Activated CD4-positive, alpha-beta memory T cell treated with anti-CD3 and anti-CD28 coated beads for 36 hours (primary cell): ENCODE results near the gene ACY1. TPM values are rescaled to one million over a fixed set of nuclear protein-coding genes. Genes with fewer than 3 reads are reported as not detected.

Experiments
- CTCF ChIA-PET: fragments of 350-600 bp; sonication (Branson Sonifier 250); formaldehyde crosslinking; loops from one replicate; lab custom pipeline; 2021; ENCODE audit warnings: antibody characterized with exemption, inconsistent platforms; lab: Charles Lee
- POLR2A ChIA-PET: fragments of 350-600 bp; sonication (Branson Sonifier 250); formaldehyde crosslinking; loops from one replicate; lab custom pipeline; 2021; ENCODE audit warnings: antibody characterized with exemption; lab: Charles Lee
- DNase-seq: peaks from one replicate; pipeline ENCODE4 v3.0.0-alpha.2; 2020
- H3K27ac Mint-ChIP-seq: one replicate; pipeline ENCODE4 v1.8.0; 2021; ENCODE audit warnings: mixed read lengths
- H3K27me3 Mint-ChIP-seq: one replicate; pipeline ENCODE4 v1.8.0; 2021; ENCODE audit warnings: mixed read lengths
- H3K36me3 Mint-ChIP-seq: one replicate; pipeline ENCODE4 v1.8.0; 2021; ENCODE audit warnings: mixed read lengths
- H3K4me1 Mint-ChIP-seq: one replicate; pipeline ENCODE4 v1.8.0; 2021; ENCODE audit warnings: low read depth, mixed read lengths
- H3K4me3 Mint-ChIP-seq: one replicate; pipeline ENCODE4 v1.8.0; 2021; ENCODE audit warnings: mild to moderate bottlenecking, mixed read lengths
- H3K9me3 Mint-ChIP-seq: one replicate; pipeline ENCODE4 v1.8.0; 2021; ENCODE audit warnings: mixed read lengths
- intact Hi-C: fragments of 100-400 bp; cut with micrococcal nuclease; formaldehyde crosslinking; loops from one replicate; pipeline ENCODE4 v1.15.1; 2023
- total RNA-seq, 2 experiments: library from RNA; stranded (reverse); gene quantifications; one replicate each; pipeline ENCODE4 v1.2.3, GENCODE V29; 2021

Gene ACY1
- total RNA-seq, 2 experiments from 2014 or later, result 53.1 to 59.2 TPM

DNA sequence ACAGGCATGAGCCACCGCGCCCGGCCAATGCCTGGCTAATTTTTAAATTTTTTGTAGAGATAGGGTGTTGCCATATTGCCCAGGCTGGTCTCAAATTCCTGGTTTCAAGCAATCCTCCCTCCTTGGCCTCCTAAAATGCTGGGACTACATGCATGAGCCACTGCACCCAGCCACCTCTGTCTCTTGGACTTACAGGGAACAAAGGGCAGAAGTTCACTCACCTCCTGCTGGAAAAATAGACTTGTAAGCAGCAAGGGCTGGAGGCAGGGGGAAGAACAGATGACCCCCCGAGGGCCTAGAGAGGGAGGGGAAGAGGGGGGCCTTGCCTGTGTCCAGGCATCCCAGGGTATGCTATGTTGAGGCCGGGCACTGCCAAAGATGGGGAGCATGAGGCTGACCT lies 50.9 kb downstream of the ACY1 start:
- intact Hi-C loops, result no loop called here
- POLR2A ChIA-PET, result no interaction called here
- H3K9me3 Mint-ChIP-seq, result no peaks in the 10 kb centered on the region

DNA sequence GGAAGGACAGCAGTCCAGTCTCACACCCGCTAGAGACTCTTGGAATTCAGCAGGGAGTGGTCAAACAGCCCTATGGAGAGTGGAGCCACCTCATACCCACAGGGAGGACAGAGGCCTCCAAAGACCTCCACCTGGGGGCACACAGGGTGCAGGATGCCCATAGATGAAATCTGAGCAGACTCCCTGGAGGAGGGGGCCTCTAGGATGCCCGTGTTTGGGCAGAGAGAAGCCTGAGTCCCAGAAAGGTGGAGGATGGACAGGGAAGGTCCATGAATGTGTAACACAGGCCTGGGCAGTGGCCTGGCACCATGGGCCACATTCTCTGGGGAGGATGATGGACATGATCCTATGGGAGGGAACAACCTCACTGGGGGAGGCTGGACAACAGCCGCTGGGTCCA lies 51.3 kb downstream of the ACY1 start:
- CTCF ChIA-PET, result no interaction called here
- POLR2A ChIA-PET, result no interaction called here
- Mint-ChIP-seq H3K27me3 (no peaks in the 10 kb centered on the region), H3K9me3 (no peaks in the 10 kb centered on the region), H3K27ac (no peak overlapping the region), H3K4me1 (no peaks in the 10 kb centered on the region), H3K4me3 (no peak overlapping the region), H3K36me3 (no peaks in the 10 kb centered on the region)
- DNase-seq, result no peak
- intact Hi-C loops, result no loop called here

More for the DNA sequence above, 50.9 kb downstream of the ACY1 start:
- no peak overlapping the region for H3K27ac Mint-ChIP-seq
- CTCF ChIA-PET, result no interaction called here
- H3K4me3 Mint-ChIP-seq, result no peak overlapping the region
- no peaks in the 10 kb centered on the region for H3K36me3 Mint-ChIP-seq
- no peaks in the 10 kb centered on the region for H3K4me1 Mint-ChIP-seq
- H3K27me3 Mint-ChIP-seq, result no peaks in the 10 kb centered on the region
- DNase-seq, result no peak

DNA sequence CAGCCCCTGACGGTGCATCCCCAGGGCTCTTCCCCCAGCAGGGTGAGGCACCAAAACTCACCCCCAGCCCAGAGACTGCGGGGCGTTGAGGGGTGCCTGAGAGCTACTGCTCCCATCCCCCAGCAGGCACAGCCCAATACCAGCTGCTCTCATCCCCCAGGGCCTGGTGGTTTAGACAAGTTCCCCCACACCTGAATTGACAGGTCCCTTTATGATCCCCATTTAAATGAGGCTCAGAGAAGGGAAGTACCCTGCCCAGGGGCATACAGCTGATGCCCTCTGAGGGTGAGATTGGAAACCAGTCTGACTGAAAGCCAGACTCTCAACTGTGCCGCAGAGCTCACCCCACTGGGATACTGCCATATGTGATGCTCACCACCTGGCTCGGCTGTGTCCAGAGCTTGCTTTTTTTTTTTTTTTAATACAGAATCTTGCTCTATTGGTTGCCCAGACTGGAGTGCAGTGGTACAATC lies 52.9 kb downstream of the ACY1 start:
- Mint-ChIP-seq H3K4me3 (no peak overlapping the region), H3K36me3 (no peaks in the 10 kb centered on the region), H3K27ac (no peak overlapping the region), H3K27me3 (no peaks in the 10 kb centered on the region), H3K9me3 (no peaks in the 10 kb centered on the region), H3K4me1 (no peaks in the 10 kb centered on the region)
- CTCF ChIA-PET, result interaction anchor here (0.6 to 1.6 kb wide), 2 partner anchors 16 to 35 kb away, joined by 3 to 6 read pairs; no protein-coding TSS in a partner anchor
- POLR2A ChIA-PET, result interaction anchor here (1.1 kb wide), 1 partner anchor 20 kb away, joined by 3 read pairs; the partner anchor contains the start of gene DUSP7
- DNase-seq, result no peak
- intact Hi-C loops, result no loop called here

DNA sequence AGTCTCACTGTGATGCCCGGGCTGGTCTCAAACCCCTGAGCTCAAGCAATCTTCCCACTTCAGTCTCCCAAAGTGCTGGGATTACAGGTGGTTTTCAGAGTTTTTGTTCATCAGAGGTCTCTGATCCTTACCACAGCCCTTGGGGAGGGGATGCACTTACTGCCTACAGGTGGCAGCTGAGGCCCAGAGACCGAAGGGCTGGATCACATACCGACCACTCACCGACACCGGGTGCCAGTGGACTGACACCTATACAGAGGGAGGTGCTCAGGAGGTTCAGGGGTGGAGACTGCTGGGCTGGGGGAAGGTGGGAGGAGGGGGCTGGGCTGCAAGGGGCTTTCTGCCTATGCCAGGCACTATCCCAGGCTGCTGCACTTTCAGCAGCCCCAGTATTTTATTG lies 53.5 kb downstream of the ACY1 start:
- H3K9me3 Mint-ChIP-seq, result no peaks in the 10 kb centered on the region
- peaks cover 2% of the 10 kb centered on the region for H3K4me1 Mint-ChIP-seq
- no peak for DNase-seq
- ChIA-PET CTCF (interaction anchor here (1.6 kb wide), 1 partner anchor 16 kb away, joined by 6 read pairs; no protein-coding TSS in a partner anchor), POLR2A (interaction anchor here (1.1 kb wide), 1 partner anchor 19 kb away, joined by 3 read pairs; the partner anchor contains the start of gene DUSP7)
- H3K4me3 Mint-ChIP-seq, result no peak overlapping the region
- no peak overlapping the region for H3K27ac Mint-ChIP-seq
- intact Hi-C loops, result no loop called here
- H3K36me3 Mint-ChIP-seq, result no peaks in the 10 kb centered on the region
- no peaks in the 10 kb centered on the region for H3K27me3 Mint-ChIP-seq

DNA sequence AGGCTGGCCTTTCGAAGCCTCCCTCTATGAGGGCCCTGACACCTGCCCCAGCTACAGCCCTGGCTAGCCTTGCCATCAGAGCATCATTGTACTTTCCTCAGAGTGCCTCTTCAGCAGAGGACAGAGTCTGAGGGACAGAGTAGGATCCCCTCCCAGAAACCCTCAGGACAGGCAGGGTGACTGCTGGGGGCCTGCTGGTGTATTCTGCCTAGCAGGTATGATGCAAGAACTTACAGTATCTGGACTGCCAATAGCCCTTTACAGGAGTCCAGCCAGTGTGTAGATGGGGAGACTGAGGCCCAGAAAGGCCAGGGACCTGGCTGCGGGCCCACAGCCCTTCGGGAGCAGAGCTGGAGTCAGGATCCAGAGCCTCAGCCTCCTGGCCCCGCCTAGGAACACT lies 54.0 kb downstream of the ACY1 start:
- Mint-ChIP-seq H3K4me3 (no peak overlapping the region), H3K9me3 (no peaks in the 10 kb centered on the region), H3K27me3 (no peaks in the 10 kb centered on the region), H3K27ac (no peak overlapping the region), H3K36me3 (no peaks in the 10 kb centered on the region), H3K4me1 (peaks cover 6% of the 10 kb centered on the region)
- ChIA-PET POLR2A (no interaction called here), CTCF (interaction anchor here (1.1 to 1.2 kb wide), 2 partner anchors 16 to 183 kb away, joined by 3 read pairs; no protein-coding TSS in a partner anchor)
- intact Hi-C loops, result no loop called here
- no peak for DNase-seq

DNA sequence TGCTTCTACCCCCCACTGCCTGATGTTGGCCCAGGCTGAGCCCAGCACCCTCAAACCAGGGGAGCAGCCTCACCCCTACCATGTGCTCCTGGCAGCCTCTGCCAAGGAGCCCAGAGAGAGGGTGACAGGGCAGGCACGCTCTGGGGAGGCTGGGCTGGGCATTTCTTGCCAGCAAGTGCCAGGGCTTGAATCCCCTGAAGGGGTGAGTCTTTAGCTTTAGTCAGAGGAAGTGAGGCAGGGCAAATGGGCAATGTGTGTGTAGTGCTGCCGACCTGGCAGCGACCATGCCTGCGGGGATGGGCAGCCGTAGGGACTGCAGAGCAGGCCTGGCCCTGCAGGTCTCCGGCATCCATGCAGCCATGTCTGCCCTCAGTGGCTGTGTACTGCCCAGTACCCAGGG lies 54.9 kb downstream of the ACY1 start:
- ChIA-PET CTCF (interaction anchor here (1.1 to 1.2 kb wide), 3 partner anchors 15 to 182 kb away, joined by 3 read pairs; no protein-coding TSS in a partner anchor), POLR2A (no interaction called here)
- H3K27ac Mint-ChIP-seq, result no peak overlapping the region
- DNase-seq, result no peak
- H3K36me3 Mint-ChIP-seq, result no peaks in the 10 kb centered on the region
- peaks cover 6% of the 10 kb centered on the region for H3K4me1 Mint-ChIP-seq
- H3K4me3 Mint-ChIP-seq, result no peak overlapping the region
- H3K9me3 Mint-ChIP-seq, result no peaks in the 10 kb centered on the region
- intact Hi-C loops, result no loop called here
- H3K27me3 Mint-ChIP-seq, result no peaks in the 10 kb centered on the region

Other genes with a start within 250 kb of the ACY1 start
- not detected for gene IQCF6, start 204.3 kb upstream of the ACY1 start, total RNA-seq
- not detected for gene IQCF2, start 121.9 kb upstream of the ACY1 start, total RNA-seq
- not detected for gene IQCF5, start 107.9 kb upstream of the ACY1 start, total RNA-seq
- gene IQCF1, start 80.2 kb upstream of the ACY1 start, total RNA-seq, result not detected
- gene RRP9, start 41.6 kb upstream of the ACY1 start, total RNA-seq, result 10 to 100 TPM; 32.3 to 35.4 TPM
- gene PARP3, start 41.2 kb upstream of the ACY1 start, total RNA-seq, result 10 to 100 TPM; 12.1 to 13.4 TPM
- not detected for gene GPR62, start 28.2 kb upstream of the ACY1 start, total RNA-seq
- 10 to 100 TPM; 17.3 to 19.3 TPM for gene PCBP4, start 16.1 kb upstream of the ACY1 start, total RNA-seq
- 10 to 100 TPM; 71.0 to 71.4 TPM for gene ABHD14B, start 9.5 kb upstream of the ACY1 start, total RNA-seq
- 1 to 10 TPM; 7.9 to 8.6 TPM for gene ABHD14A, start 8.5 kb upstream of the ACY1 start, total RNA-seq
- 1,000 to 10,000 TPM; 1,502 to 1,507 TPM for gene RPL29, start 12.4 kb downstream of the ACY1 start, total RNA-seq
- 10 to 100 TPM; 14.1 to 14.5 TPM for gene DUSP7, start 73.0 kb downstream of the ACY1 start, total RNA-seq
- 10 to 100 TPM; 28.5 to 30.5 TPM for gene POC1A, start 170.9 kb downstream of the ACY1 start, total RNA-seq
- 10 to 100 TPM; 64.4 to 64.5 TPM for gene ALAS1, start 214.6 kb downstream of the ACY1 start, total RNA-seq
- gene TLR9, start 242.1 kb downstream of the ACY1 start, total RNA-seq, result under 1 TPM; 0.59 to 0.90 TPM